ENCODE results near the gene ANOS1. TPM values are rescaled to one million over a fixed set of nuclear protein-coding genes. Genes with fewer than 3 reads are reported as not detected.

Gene ANOS1
- total and polyA plus RNA-seq, 2 experiments from 2014 or later: 10.4 to 22.5 TPM

DNA sequence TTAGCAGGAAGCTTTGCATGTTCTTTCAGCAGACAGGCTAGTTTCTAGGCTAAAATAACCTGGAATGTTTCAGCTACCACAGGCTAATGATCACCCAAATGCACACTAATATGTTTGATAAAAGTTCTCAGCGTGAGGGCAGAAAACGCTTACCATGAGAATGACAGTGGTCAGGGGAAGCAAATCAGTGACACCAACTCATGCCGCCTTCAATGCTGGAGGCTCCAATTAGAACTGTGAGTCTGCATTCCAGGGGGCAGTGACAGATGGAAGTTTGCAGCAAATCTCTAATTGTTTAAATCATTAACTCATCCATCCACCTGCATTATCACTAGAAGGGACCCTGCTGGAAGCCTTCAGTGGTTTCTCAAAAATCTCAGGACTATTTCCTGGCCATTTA lies 43.2 kb downstream of the ANOS1 start:
- H3K4me1 ChIP-seq (ENCODE audit: low read depth): peaks cover 8% of the 10 kb centered on the region

DNA sequence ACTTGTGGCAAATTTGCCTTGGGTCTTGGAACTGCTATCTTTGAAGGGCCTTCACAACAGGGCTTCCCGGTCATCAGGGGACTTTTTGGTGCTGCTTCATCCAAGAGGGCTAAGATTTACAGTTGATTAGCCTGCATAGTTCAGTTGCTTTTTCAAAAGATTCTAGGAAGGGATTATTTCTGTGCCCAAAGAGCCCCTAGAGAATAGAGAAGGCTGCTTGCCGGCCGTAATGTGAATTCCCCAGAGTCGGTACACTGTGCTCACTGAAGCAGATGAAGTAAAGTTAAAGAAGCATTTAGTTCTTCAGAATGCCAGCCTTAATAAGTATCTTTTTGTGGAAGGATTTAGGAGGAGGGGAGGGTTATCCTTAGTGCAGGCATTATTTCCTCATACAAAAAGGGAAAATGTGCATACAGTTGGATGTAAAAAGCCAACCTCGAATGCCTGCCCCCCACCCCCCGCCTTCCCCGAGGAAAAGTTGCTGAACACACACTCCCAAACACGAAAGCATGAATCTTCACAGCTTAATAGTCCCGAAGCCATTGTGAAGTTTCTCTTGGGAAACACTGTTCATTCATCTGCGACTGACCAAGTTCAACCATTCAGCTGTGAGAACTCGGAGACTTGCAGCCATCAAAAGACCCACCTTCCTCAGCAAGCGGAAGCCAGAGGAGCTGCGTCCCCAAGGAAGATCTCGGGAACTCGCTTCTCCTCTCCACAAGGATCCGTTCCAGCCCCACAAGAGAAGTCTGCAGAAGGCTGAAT lies 47.6 kb downstream of the ANOS1 start:
- Histone ChIP-seq H3K4me1 (ENCODE audit: low read depth) (peaks cover 10% of the 10 kb centered on the region), H3K27ac (no peak overlapping the region), H3K9me3 (ENCODE audit: low read depth) (no peaks in the 10 kb centered on the region), H3K27me3 (no peaks in the 10 kb centered on the region), H3K4me3 (no peak overlapping the region), H3K36me3 (no peaks in the 10 kb centered on the region)
- no peak for DNase-seq (ENCODE audit: low read depth in 1 of 2, low spot score in 1 of 2)
- TF ChIP-seq, protein P1, sequence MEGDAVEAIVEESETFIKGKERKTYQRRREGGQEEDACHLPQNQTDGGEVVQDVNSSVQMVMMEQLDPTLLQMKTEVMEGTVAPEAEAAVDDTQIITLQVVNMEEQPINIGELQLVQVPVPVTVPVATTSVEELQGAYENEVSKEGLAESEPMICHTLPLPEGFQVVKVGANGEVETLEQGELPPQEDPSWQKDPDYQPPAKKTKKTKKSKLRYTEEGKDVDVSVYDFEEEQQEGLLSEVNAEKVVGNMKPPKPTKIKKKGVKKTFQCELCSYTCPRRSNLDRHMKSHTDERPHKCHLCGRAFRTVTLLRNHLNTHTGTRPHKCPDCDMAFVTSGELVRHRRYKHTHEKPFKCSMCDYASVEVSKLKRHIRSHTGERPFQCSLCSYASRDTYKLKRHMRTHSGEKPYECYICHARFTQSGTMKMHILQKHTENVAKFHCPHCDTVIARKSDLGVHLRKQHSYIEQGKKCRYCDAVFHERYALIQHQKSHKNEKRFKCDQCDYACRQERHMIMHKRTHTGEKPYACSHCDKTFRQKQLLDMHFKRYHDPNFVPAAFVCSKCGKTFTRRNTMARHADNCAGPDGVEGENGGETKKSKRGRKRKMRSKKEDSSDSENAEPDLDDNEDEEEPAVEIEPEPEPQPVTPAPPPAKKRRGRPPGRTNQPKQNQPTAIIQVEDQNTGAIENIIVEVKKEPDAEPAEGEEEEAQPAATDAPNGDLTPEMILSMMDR (IDR thresholded peaks at IDR 0.05; ENCODE audit: low read depth, low read length): no peak

More for the DNA sequence above, 43.2 kb downstream of the ANOS1 start:
- no peak overlapping the region for H3K4me3 ChIP-seq
- TF ChIP-seq, protein P1 (IDR thresholded peaks at IDR 0.05; ENCODE audit: low read depth, low read length): no peak
- no peak overlapping the region for H3K27ac ChIP-seq
- no peaks in the 10 kb centered on the region for H3K9me3 ChIP-seq (ENCODE audit: low read depth)
- H3K36me3 ChIP-seq: no peaks in the 10 kb centered on the region
- no peaks in the 10 kb centered on the region for H3K27me3 ChIP-seq
- DNase-seq (ENCODE audit: low read depth in 1 of 2, low spot score in 1 of 2): peak in 1 of 2 donors; percentile 24

- H3K27ac ChIP-seq: no peak overlapping the region
- peaks cover 6% of the 10 kb centered on the region for H3K4me1 ChIP-seq (ENCODE audit: low read depth)
- H3K4me3 ChIP-seq: no peak overlapping the region
- DNase-seq (ENCODE audit: low read depth in 1 of 2, low spot score in 1 of 2): no peak
- TF ChIP-seq, protein P1 (IDR thresholded peaks at IDR 0.05; ENCODE audit: low read depth, low read length): no peak
- H3K9me3 ChIP-seq (ENCODE audit: low read depth): no peaks in the 10 kb centered on the region
- no peaks in the 10 kb centered on the region for H3K27me3 ChIP-seq
- H3K36me3 ChIP-seq: no peaks in the 10 kb centered on the region
Measured at GRCh38 chrX:8683687-8684086, 48.2 kb downstream of the ANOS1 start.

- H3K36me3 ChIP-seq: no peaks in the 10 kb centered on the region
- no peak overlapping the region for H3K4me3 ChIP-seq
- TF ChIP-seq, protein P1 (IDR thresholded peaks at IDR 0.05; ENCODE audit: low read depth, low read length): no peak
- H3K4me1 ChIP-seq (ENCODE audit: low read depth): peaks cover 6% of the 10 kb centered on the region
- H3K9me3 ChIP-seq (ENCODE audit: low read depth): no peaks in the 10 kb centered on the region
- H3K27ac ChIP-seq: no peak overlapping the region
- DNase-seq (ENCODE audit: low read depth in 1 of 2, low spot score in 1 of 2): no peak
- H3K27me3 ChIP-seq: no peaks in the 10 kb centered on the region
Measured at GRCh38 chrX:8679550-8679949, 52.4 kb downstream of the ANOS1 start.

GRCh38 chrX:8675006-8675630 lies 56.8 kb downstream of the ANOS1 start:
- Histone ChIP-seq H3K4me1 (ENCODE audit: low read depth) (peaks cover 5% of the 10 kb centered on the region), H3K4me3 (no peak overlapping the region), H3K36me3 (no peaks in the 10 kb centered on the region), H3K9me3 (ENCODE audit: low read depth) (no peaks in the 10 kb centered on the region), H3K27ac (no peak overlapping the region), H3K27me3 (no peaks in the 10 kb centered on the region)
- TF ChIP-seq, protein P1 (IDR thresholded peaks at IDR 0.05; ENCODE audit: low read depth, low read length): no peak
- DNase-seq (ENCODE audit: low read depth in 1 of 2, low spot score in 1 of 2): no peak

Data from cardiac muscle cell (in vitro differentiated cells and primary cell).